ENCODE measurements around the gene PIANP. TPM values are rescaled to one million over a fixed set of nuclear protein-coding genes. Genes with fewer than 3 reads are reported as not detected.

PIANP gene
- total RNA-seq, 1 donor from 2014 or later = 3.6 TPM

GRCh38 chr12:6646276-6647082 is 54.1 kb downstream of the PIANP start:
- Histone ChIP-seq H3K4me1 (ENCODE audit: insufficient read depth, low read length) (peaks cover 5% of the 10 kb centered on the region), H3K4me2 (ENCODE audit: low read length) (peak overlapping the region; percentile 86), H4K20me1 (ENCODE audit: insufficient read depth, low read length) (no peaks in the 10 kb centered on the region), H2AFZ (ENCODE audit: low read depth, low read length) (peak overlapping the region; percentile 47), H3K79me2 (ENCODE audit: insufficient read depth, low read length) (no peaks in the 10 kb centered on the region), H3K4me3 (ENCODE audit: insufficient read depth, low read depth, low read length) (peak overlapping the region; percentile 51), H3K9ac (ENCODE audit: low read length) (peak overlapping the region; percentile 55), H3K27me3 (ENCODE audit: insufficient read depth, low read length) (no peaks in the 10 kb centered on the region), H3K9me3 (ENCODE audit: insufficient read depth, low read depth, low read length) (peaks cover 18% of the 10 kb centered on the region), H3K27ac (ENCODE audit: low read depth, low read length) (no peak overlapping the region), H3K36me3 (ENCODE audit: insufficient read depth, low read length) (peaks cover 8% of the 10 kb centered on the region)
- no peak overlapping the region for H3K4me3 Mint-ChIP-seq (ENCODE audit: unreplicated experiment)
- H3K27ac Mint-ChIP-seq (ENCODE audit: unreplicated experiment) = no peak overlapping the region
- DNase-seq (ENCODE audit: low read depth) = no peak
- H3K4me1 Mint-ChIP-seq (ENCODE audit: low read depth, unreplicated experiment) = no peaks in the 10 kb centered on the region
- no peak for FAIRE-seq
- H3K9me3 Mint-ChIP-seq (ENCODE audit: unreplicated experiment) = peaks cover 60% of the 10 kb centered on the region
- H3K27me3 Mint-ChIP-seq (ENCODE audit: low read depth, unreplicated experiment) = peaks cover 10% of the 10 kb centered on the region
- peaks cover 51% of the 10 kb centered on the region for H3K36me3 Mint-ChIP-seq (ENCODE audit: low read depth, unreplicated experiment)
- TF ChIP-seq EZH2 (IDR thresholded peaks at IDR 0.05; ENCODE audit: insufficient read depth, low read length) (no peak), CTCF (IDR thresholded peaks at IDR 0.05; ENCODE audit: insufficient read depth, low read depth, low read length) (no peak)

- Mint-ChIP-seq H3K36me3 (ENCODE audit: low read depth, unreplicated experiment) (peaks cover 39% of the 10 kb centered on the region), H3K4me1 (ENCODE audit: low read depth, unreplicated experiment) (no peaks in the 10 kb centered on the region), H3K27ac (ENCODE audit: unreplicated experiment) (no peak overlapping the region), H3K4me3 (ENCODE audit: unreplicated experiment) (no peak overlapping the region), H3K27me3 (ENCODE audit: low read depth, unreplicated experiment) (peaks cover 19% of the 10 kb centered on the region), H3K9me3 (ENCODE audit: unreplicated experiment) (peaks cover 70% of the 10 kb centered on the region)
- Histone ChIP-seq H3K27me3 (ENCODE audit: insufficient read depth, low read length) (no peaks in the 10 kb centered on the region), H2AFZ (ENCODE audit: low read depth, low read length) (no peak overlapping the region), H3K9me3 (ENCODE audit: insufficient read depth, low read depth, low read length) (peaks cover 18% of the 10 kb centered on the region), H4K20me1 (ENCODE audit: insufficient read depth, low read length) (no peaks in the 10 kb centered on the region), H3K9ac (ENCODE audit: low read length) (no peak overlapping the region), H3K36me3 (ENCODE audit: insufficient read depth, low read length) (no peaks in the 10 kb centered on the region), H3K4me3 (ENCODE audit: insufficient read depth, low read depth, low read length) (no peak overlapping the region), H3K27ac (ENCODE audit: low read depth, low read length) (no peak overlapping the region), H3K4me2 (ENCODE audit: low read length) (no peak overlapping the region), H3K4me1 (ENCODE audit: insufficient read depth, low read length) (peaks cover 5% of the 10 kb centered on the region), H3K79me2 (ENCODE audit: insufficient read depth, low read length) (no peaks in the 10 kb centered on the region)
- FAIRE-seq (no peak), DNase-seq (ENCODE audit: low read depth) (no peak)
- TF ChIP-seq CTCF (IDR thresholded peaks at IDR 0.05; ENCODE audit: insufficient read depth, low read depth, low read length) (no peak), EZH2 (IDR thresholded peaks at IDR 0.05; ENCODE audit: insufficient read depth, low read length) (no peak)
These were observed 55.7 kb downstream of the PIANP start for GRCh38 chr12:6644903-6645302.

GRCh38 chr12:6644257-6644596 is 56.4 kb downstream of the PIANP start:
- Mint-ChIP-seq H3K27me3 (ENCODE audit: low read depth, unreplicated experiment) (peaks cover 20% of the 10 kb centered on the region), H3K4me1 (ENCODE audit: low read depth, unreplicated experiment) (no peaks in the 10 kb centered on the region), H3K9me3 (ENCODE audit: unreplicated experiment) (peaks cover 70% of the 10 kb centered on the region), H3K4me3 (ENCODE audit: unreplicated experiment) (no peak overlapping the region), H3K36me3 (ENCODE audit: low read depth, unreplicated experiment) (peaks cover 39% of the 10 kb centered on the region), H3K27ac (ENCODE audit: unreplicated experiment) (no peak overlapping the region)
- DNase-seq (ENCODE audit: low read depth) (no peak), FAIRE-seq (no peak)
- Histone ChIP-seq H3K27me3 (ENCODE audit: insufficient read depth, low read length) (no peaks in the 10 kb centered on the region), H3K36me3 (ENCODE audit: insufficient read depth, low read length) (no peaks in the 10 kb centered on the region), H3K4me1 (ENCODE audit: insufficient read depth, low read length) (peaks cover 5% of the 10 kb centered on the region), H3K27ac (ENCODE audit: low read depth, low read length) (no peak overlapping the region), H3K9ac (ENCODE audit: low read length) (no peak overlapping the region), H3K79me2 (ENCODE audit: insufficient read depth, low read length) (no peaks in the 10 kb centered on the region), H3K4me3 (ENCODE audit: insufficient read depth, low read depth, low read length) (no peak overlapping the region), H3K9me3 (ENCODE audit: insufficient read depth, low read depth, low read length) (peaks cover 18% of the 10 kb centered on the region), H2AFZ (ENCODE audit: low read depth, low read length) (no peak overlapping the region), H4K20me1 (ENCODE audit: insufficient read depth, low read length) (no peaks in the 10 kb centered on the region), H3K4me2 (ENCODE audit: low read length) (no peak overlapping the region)
- TF ChIP-seq CTCF (IDR thresholded peaks at IDR 0.05; ENCODE audit: insufficient read depth, low read depth, low read length) (no peak), EZH2 (IDR thresholded peaks at IDR 0.05; ENCODE audit: insufficient read depth, low read length) (no peak)
